HepG2 (cell line): ENCODE data around the gene PLVAP. TPM values are rescaled to one million over a fixed set of nuclear protein-coding genes. Genes with fewer than 3 reads are reported as not detected.

ENCODE experiments used
- AKNA ChIP-seq: sonication (generic); formaldehyde crosslinking; IDR thresholded peaks from 2 replicates; pipeline ENCODE4 v1.4.0; 2020; ENCODE audit warnings: missing genetic modification reagents, borderline replicate concordance
- KIAA2018 ChIP-seq: sonication (generic); formaldehyde crosslinking; IDR thresholded peaks from 2 replicates; pipeline ENCODE4 v1.5.0; 2020; ENCODE audit warnings: mild to moderate bottlenecking, missing genetic modification reagents, borderline replicate concordance
- KLF15 ChIP-seq: sonication (generic); formaldehyde crosslinking; IDR thresholded peaks from 2 replicates; pipeline ENCODE4 v1.8.1; 2023; ENCODE audit warnings: borderline replicate concordance, mild to moderate bottlenecking, inconsistent platforms, missing genetic modification reagents, mixed read lengths
- PPARG ChIP-seq: conservative IDR thresholded peaks from 2 replicates; pipeline ENCODE4 v1.6.1; 2016; ENCODE audit warnings: missing biosample characterization, missing genetic modification reagents
- ZBED4 ChIP-seq: sonication (generic); formaldehyde crosslinking; IDR thresholded peaks from 2 replicates; pipeline ENCODE4 v1.4.0; 2020; ENCODE audit warnings: missing genetic modification reagents, borderline replicate concordance
- ZNF207 ChIP-seq: fragments of 450-650 bp; IDR thresholded peaks from 2 replicates; pipeline ENCODE4 v1.6.1; 2016; ENCODE audit warnings: antibody characterized with exemption, borderline replicate concordance
- ZNF317 ChIP-seq: sonication (generic); formaldehyde crosslinking; IDR thresholded peaks from 2 replicates; pipeline ENCODE4 v1.5.0; 2020; ENCODE audit warnings: mild to moderate bottlenecking, missing genetic modification reagents
- ZNF740 ChIP-seq: sonication (generic); formaldehyde crosslinking; IDR thresholded peaks from 2 replicates; pipeline ENCODE4 v1.4.0; 2020; ENCODE audit warnings: missing genetic modification reagents
- ZSCAN29 ChIP-seq: sonication (generic); formaldehyde crosslinking; conservative IDR thresholded peaks from 2 replicates; pipeline ENCODE4 v1.4.0; 2020; ENCODE audit warnings: mild to moderate bottlenecking, missing genetic modification reagents
- polyA plus RNA-seq, 8 experiments: library from polyadenylated mRNA; depleted of rRNA in 3 of 8; stranded (reverse) in 7 of 8; unstranded in 1 of 8; fragments of >200 nt; fragmentation: Illumina TruSeq in 4 of 8; extraction: Trizol in 4 of 8; gene quantifications; 2 replicates each; pipeline versions ENCODE4 v1.2.1 to v1.2.3, GENCODE V29; 2011 to 2016; ENCODE audit warnings: low read depth in 4 of 8, missing spikeins in 1 of 8, mixed read lengths in 1 of 8; ENCODE audit not compliant: insufficient read depth in 1 of 8
- total RNA-seq, 5 experiments: library from RNA; depleted of rRNA; stranded (reverse); fragments of >200 nt; fragmentation: Illumina TruSeq; extraction: Trizol; gene quantifications; 2 replicates each; pipeline ENCODE4 v1.2.3, GENCODE V29; 2016; ENCODE audit warnings: low read depth in 1 of 5

The PLVAP gene
- total and polyA plus RNA-seq, 2 of the 13 experiments (the other 11 are each of a cell fraction or from before 2014, with no cell fraction given): 0.26 TPM; not detected in 1

- TF ChIP-seq AKNA (no peak), ZNF317 (CRISPR knock-in tag) (no peak), ZNF740 (peak; percentile 99), ZSCAN29 (CRISPR knock-in tag) (no peak), ZNF207 (no peak), KLF15 (CRISPR knock-in tag) (no peak), ZBED4 (no peak; the same call in 1 of the 2 replicates), PPARG (no peak; the same call in 1 of the 2 replicates), KIAA2018 (CRISPR knock-in tag) (no peak)
Observed at GRCh38 chr19:17419621-17420474, 42.7 kb upstream of the PLVAP start, which contains the start of gene MVB12A (continued).
